ENCODE results near the gene MAP4K4.

MAP4K4 gene

DNA sequence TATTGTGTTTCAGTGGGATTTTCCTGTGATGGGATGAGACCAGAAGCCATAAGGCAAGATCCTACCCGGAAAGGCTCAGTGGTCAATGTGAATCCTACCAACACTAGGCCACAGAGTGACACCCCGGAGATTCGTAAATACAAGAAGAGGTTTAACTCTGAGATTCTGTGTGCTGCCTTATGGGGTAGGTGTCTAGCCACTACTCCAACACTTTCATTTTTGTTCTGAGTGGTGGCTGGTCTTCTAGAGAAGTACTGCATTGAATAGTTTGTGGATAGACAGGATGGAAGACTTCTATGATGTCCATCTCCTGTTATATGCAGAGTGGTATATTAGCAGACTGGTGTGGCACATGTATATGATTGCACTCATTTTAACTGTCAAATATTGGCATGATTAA, 176.6 kb downstream of the MAP4K4 start:
- no peak overlapping the region for H3K27ac ChIP-seq
- TF ChIP-seq, protein P1, sequence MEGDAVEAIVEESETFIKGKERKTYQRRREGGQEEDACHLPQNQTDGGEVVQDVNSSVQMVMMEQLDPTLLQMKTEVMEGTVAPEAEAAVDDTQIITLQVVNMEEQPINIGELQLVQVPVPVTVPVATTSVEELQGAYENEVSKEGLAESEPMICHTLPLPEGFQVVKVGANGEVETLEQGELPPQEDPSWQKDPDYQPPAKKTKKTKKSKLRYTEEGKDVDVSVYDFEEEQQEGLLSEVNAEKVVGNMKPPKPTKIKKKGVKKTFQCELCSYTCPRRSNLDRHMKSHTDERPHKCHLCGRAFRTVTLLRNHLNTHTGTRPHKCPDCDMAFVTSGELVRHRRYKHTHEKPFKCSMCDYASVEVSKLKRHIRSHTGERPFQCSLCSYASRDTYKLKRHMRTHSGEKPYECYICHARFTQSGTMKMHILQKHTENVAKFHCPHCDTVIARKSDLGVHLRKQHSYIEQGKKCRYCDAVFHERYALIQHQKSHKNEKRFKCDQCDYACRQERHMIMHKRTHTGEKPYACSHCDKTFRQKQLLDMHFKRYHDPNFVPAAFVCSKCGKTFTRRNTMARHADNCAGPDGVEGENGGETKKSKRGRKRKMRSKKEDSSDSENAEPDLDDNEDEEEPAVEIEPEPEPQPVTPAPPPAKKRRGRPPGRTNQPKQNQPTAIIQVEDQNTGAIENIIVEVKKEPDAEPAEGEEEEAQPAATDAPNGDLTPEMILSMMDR (conservative IDR thresholded peaks at IDR 0.05): no peak
- TF ChIP-seq ZFX (IDR thresholded peaks at IDR 0.05): no peak

DNA sequence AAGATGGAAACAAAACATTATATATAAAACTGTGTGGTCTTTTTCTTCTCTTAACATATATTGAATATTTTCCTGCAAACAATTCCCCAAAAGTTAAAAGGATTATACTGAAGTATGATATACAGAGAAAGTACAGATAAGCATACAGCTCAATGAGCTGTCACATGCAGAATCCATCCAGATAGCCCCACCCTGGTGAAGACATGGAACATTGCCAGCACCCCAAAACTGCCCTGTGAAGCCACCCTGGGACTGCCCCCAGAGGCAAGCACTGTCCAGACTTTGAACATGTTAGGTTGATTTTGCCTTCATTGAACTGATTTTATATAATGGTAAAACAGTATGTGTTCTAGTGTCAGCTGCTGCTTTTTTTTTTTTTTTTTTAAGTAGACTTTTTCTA, 182.0 kb downstream of the MAP4K4 start:
- no peak overlapping the region for H3K27ac ChIP-seq
- TF ChIP-seq, protein P1 (conservative IDR thresholded peaks at IDR 0.05): no peak
- TF ChIP-seq ZFX (IDR thresholded peaks at IDR 0.05): no peak

DNA sequence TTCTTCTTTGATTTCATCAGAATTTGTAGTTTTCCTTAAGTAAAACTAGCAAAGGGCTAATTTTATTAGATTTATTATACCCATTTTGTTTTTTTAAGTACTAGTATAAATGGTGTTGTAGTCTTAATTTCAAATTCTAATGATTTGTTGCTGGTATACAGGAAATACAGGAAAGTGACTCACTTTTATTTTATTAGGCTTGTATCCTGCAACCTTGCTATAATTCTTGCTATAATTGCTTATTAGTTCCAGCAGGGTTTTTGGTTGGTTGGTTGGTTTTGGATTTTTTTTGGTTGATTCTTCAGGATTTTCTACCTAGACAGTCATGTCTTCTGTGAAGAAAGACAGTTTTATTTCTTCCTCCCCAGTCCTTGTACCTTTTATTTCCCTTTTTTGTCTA, 183.6 kb downstream of the MAP4K4 start:
- TF ChIP-seq, protein P1 (conservative IDR thresholded peaks at IDR 0.05): no peak
- no peak for TF ChIP-seq ZFX (IDR thresholded peaks at IDR 0.05)
- H3K27ac ChIP-seq: no peak overlapping the region

DNA sequence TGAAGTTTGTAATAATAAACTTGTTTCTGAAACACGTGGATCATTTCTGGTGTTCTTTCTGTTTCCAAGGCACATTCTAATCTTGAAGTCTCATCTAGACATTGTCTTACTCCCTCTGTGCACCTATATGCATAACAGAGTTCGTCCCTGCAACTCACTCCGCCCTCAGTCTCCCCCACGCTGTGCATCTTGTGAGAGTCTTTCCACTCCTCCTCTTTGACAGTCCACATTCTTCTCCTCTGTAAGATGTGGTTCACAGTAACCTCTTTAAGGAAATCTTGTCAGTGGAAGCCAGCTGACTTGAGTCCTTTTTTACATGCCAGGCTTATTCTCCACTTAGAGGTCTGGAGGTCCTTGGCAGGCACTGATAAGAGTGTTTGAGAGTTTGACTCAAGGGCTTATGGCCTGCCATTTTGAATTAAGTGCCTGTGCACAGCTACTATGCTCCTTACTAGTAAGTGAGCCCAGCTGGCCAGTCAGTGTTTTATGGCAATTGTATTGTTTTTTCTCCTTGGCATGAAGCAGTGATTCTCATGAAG, 185.3 kb downstream of the MAP4K4 start:
- no peak for TF ChIP-seq ZFX (IDR thresholded peaks at IDR 0.05)
- TF ChIP-seq, protein P1 (conservative IDR thresholded peaks at IDR 0.05): no peak

DNA sequence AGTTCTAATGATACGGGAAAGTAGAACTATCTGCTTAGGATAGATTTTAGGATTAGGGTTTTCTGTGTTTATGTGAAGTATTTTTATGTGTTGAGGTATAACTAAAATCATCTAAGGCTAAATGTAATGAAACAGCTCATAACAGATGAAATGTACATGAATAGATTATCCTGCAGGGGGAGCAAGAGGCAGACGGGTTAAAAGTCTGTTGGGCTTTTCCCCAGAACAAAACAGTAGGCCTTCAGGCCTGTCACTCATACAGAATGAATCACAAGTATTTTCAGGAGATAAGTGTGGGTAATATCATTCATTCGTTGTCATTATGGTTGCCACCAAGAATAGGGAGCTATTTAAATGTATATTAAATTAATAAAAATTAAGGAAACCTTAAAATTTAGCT, 186.4 kb downstream of the MAP4K4 start:
- H3K27ac ChIP-seq: no peak overlapping the region
- no peak for TF ChIP-seq ZFX (IDR thresholded peaks at IDR 0.05)
- TF ChIP-seq, protein P1 (conservative IDR thresholded peaks at IDR 0.05): peak; percentile 74

More for the DNA sequence above, 185.3 kb downstream of the MAP4K4 start:
- no peak overlapping the region for H3K27ac ChIP-seq

- H3K27ac ChIP-seq: no peak overlapping the region
- TF ChIP-seq, protein P1 (conservative IDR thresholded peaks at IDR 0.05): no peak
- no peak for TF ChIP-seq ZFX (IDR thresholded peaks at IDR 0.05)
Measured at GRCh38 chr2:101884423-101884822, 186.9 kb downstream of the MAP4K4 start.

DNA sequence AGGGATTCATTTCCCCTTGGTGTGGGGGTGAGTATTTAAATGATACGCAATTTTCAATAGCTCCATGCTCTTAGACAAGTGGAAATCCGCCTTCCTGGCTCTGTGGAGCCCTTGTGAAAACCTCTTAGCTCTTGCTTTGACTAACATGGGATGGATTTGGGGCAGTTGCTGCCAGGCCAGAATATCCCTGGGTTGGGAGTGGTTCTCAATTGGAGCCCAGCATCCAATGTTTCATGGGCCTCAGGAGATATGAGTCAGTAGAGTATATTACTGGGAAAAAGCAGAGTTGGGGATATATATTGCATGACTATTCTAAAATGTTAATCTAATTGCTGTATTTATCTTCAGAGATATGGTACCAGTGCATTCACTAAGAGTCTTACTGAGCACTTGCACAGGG, 189.8 kb downstream of the MAP4K4 start:
- no peak for TF ChIP-seq ZFX (IDR thresholded peaks at IDR 0.05)
- TF ChIP-seq, protein P1 (conservative IDR thresholded peaks at IDR 0.05): no peak
- no peak overlapping the region for H3K27ac ChIP-seq

Measured in C4-2B (cell line).